ENCODE measurements around the gene TDRD7. TPM values are rescaled to one million over a fixed set of nuclear protein-coding genes. Genes with fewer than 3 reads are reported as not detected.

The TDRD7 gene
- polyA plus RNA-seq, 1 donor from 2014 or later, result 9.7 TPM

- H3K36me3 ChIP-seq (ENCODE audit: insufficient read depth, low read length), result peaks cover 6% of the 10 kb centered on the region
- no peak overlapping the region for H2AFZ ChIP-seq (ENCODE audit: low read depth, low read length)
- H4K20me1 ChIP-seq (ENCODE audit: insufficient read depth), result no peaks in the 10 kb centered on the region
- no peaks in the 10 kb centered on the region for H3K79me2 ChIP-seq (replicated peaks; ENCODE audit: insufficient read depth, low read length)
- H3K9me3 ChIP-seq (ENCODE audit: low read length), result no peaks in the 10 kb centered on the region
- H3K4me3 ChIP-seq (ENCODE audit: low read length), result no peak overlapping the region
- no peak overlapping the region for H3K9ac ChIP-seq (ENCODE audit: low read length)
- H3K27ac ChIP-seq (ENCODE audit: low read length), result no peak overlapping the region
- H3F3A ChIP-seq (ENCODE audit: insufficient read depth, low read length, poor library complexity, severe bottlenecking), result no peaks in the 10 kb centered on the region
- TF ChIP-seq POLR2AphosphoS5 (IDR thresholded peaks at IDR 0.05) (no peak), TAF1 (IDR thresholded peaks at IDR 0.05; ENCODE audit: low read depth) (no peak), EZH2 (IDR thresholded peaks at IDR 0.05; ENCODE audit: borderline replicate concordance, insufficient read depth, low read length, poor library complexity, severe bottlenecking) (no peak), CTCF (IDR thresholded peaks at IDR 0.05; ENCODE audit: poor library complexity, severe bottlenecking) (no peak), RAD21 (conservative IDR thresholded peaks at IDR 0.05) (no peak), EP300 (conservative IDR thresholded peaks at IDR 0.05; ENCODE audit: poor library complexity, severe bottlenecking) (no peak)
- no peaks in the 10 kb centered on the region for H3K27me3 ChIP-seq (ENCODE audit: insufficient read depth, low read depth, low read length)
- no peaks in the 10 kb centered on the region for H3K9me2 ChIP-seq (ENCODE audit: insufficient read depth, low read length)
- no peak overlapping the region for H3K4me2 ChIP-seq (ENCODE audit: low read length)
Observed at GRCh38 chr9:97363661-97364299, 48.1 kb upstream of the TDRD7 start.

- H3K79me2 ChIP-seq (replicated peaks; ENCODE audit: insufficient read depth, low read length), result no peaks in the 10 kb centered on the region
- H3K9me3 ChIP-seq (ENCODE audit: low read length), result no peaks in the 10 kb centered on the region
- no peaks in the 10 kb centered on the region for H3K27me3 ChIP-seq (ENCODE audit: insufficient read depth, low read depth, low read length)
- H3K27ac ChIP-seq (ENCODE audit: low read length), result no peak overlapping the region
- TF ChIP-seq EZH2 (IDR thresholded peaks at IDR 0.05; ENCODE audit: borderline replicate concordance, insufficient read depth, low read length, poor library complexity, severe bottlenecking) (no peak), MXI1 (conservative IDR thresholded peaks at IDR 0.05; ENCODE audit: poor library complexity, severe bottlenecking) (no peak), RAD21 (conservative IDR thresholded peaks at IDR 0.05) (no peak), EP300 (conservative IDR thresholded peaks at IDR 0.05; ENCODE audit: poor library complexity, severe bottlenecking) (no peak), POLR2AphosphoS5 (IDR thresholded peaks at IDR 0.05) (no peak), REST (IDR thresholded peaks at IDR 0.05; ENCODE audit: borderline replicate concordance) (no peak), CTCF (IDR thresholded peaks at IDR 0.05; ENCODE audit: poor library complexity, severe bottlenecking) (no peak), SMC3 (conservative IDR thresholded peaks at IDR 0.05; ENCODE audit: poor library complexity) (no peak), TAF1 (IDR thresholded peaks at IDR 0.05; ENCODE audit: low read depth) (no peak)
- H3K4me2 ChIP-seq (ENCODE audit: low read length), result no peak overlapping the region
- peaks cover 6% of the 10 kb centered on the region for H3K36me3 ChIP-seq (ENCODE audit: insufficient read depth, low read length)
- no peaks in the 10 kb centered on the region for H4K20me1 ChIP-seq (ENCODE audit: insufficient read depth)
- no peaks in the 10 kb centered on the region for H3K9me2 ChIP-seq (ENCODE audit: insufficient read depth, low read length)
- H3F3A ChIP-seq (ENCODE audit: insufficient read depth, low read length, poor library complexity, severe bottlenecking), result no peaks in the 10 kb centered on the region
- no peak overlapping the region for H3K9ac ChIP-seq (ENCODE audit: low read length)
- H3K4me3 ChIP-seq (ENCODE audit: low read length), result no peak overlapping the region
- no peak overlapping the region for H2AFZ ChIP-seq (ENCODE audit: low read depth, low read length)
Observed at GRCh38 chr9:97364769-97365490, 47.0 kb upstream of the TDRD7 start.
